ENCODE measurements around the gene ORM1.

Gene ORM1

DNA sequence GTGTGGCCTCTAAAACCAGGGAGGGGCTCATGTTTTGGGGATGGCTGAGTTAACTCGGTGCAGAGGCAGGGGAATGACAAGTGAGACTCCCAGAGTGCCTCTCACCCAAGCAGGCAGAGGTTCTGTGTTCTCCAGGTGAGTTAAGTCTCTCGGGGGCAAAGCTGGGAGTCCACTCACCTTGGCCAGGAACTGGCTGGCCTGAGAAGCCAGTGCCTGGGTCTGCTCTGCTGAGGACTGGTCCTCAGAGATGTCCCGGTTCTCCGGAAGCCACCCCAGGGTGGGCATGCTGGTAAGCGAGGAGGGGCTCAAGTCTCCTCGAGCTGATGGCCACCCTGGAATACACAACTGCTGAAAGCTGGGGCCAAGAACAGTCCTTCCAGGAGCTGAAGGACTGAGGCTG, 44.5 kb downstream of the ORM1 start:
- no peak for DNase-seq (ENCODE audit: low read depth)

GRCh38 chr9:114367772-114368569, 45.1 kb downstream of the ORM1 start:
- no peak for DNase-seq (ENCODE audit: low read depth)

GRCh38 chr9:114369216-114370130, 46.6 kb downstream of the ORM1 start:
- no peak for DNase-seq (ENCODE audit: low read depth)

GRCh38 chr9:114370251-114370967, 47.5 kb downstream of the ORM1 start:
- DNase-seq (ENCODE audit: low read depth), result no peak

GRCh38 chr9:114370968-114371320, 48.0 kb downstream of the ORM1 start:
- DNase-seq (ENCODE audit: low read depth), result no peak

GRCh38 chr9:114371343-114371944, 48.5 kb downstream of the ORM1 start:
- no peak for DNase-seq (ENCODE audit: low read depth)

DNA sequence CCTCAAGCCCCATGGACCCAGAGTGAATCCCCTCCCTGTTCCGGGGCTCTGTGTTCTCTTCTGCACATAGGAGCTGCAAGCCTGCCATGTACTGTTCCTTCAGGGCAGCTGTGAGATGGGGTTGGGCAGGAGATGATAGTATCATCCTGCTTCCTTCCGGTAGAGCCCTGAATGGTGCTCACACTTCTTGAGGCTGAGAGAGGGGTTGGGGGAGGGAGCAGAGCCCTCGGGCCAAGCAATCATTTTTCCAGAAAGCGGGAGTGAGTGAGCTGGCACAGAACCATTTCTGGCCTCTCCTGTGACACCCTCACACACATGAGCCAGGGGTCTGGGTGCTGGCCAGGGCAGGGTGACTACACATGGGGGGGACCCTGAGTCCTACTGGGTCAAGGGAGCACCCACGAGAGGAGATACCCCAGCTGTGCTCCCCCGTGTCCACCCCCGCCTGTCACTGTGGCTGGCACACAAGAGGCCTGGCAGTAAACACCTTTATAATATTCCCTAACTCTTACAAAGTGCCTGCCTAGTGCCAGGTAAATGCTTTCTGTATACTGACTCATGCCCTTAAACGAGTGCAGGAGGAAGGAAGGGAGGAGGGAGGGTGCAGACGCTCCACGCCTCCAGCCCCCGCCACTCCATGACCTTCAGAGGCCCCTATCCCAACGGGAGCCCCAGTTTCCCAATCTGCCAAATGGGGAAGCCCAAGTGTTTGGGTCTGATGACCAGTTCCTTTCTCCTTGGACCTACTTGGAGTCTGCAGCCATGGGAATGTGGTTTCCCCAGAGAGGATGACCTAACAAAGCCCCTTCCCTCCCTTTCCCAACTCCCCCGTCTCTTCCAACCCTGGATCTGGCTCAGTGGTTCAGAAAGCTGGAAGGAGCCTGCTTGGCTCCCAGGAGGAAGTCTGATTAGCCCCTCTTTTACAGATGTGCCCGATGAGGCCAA, 49.3 kb downstream of the ORM1 start:
- no peak for DNase-seq (ENCODE audit: low read depth)

GRCh38 chr9:114372921-114373448, 50.1 kb downstream of the ORM1 start:
- DNase-seq (ENCODE audit: low read depth), result peak; percentile 58

DNA sequence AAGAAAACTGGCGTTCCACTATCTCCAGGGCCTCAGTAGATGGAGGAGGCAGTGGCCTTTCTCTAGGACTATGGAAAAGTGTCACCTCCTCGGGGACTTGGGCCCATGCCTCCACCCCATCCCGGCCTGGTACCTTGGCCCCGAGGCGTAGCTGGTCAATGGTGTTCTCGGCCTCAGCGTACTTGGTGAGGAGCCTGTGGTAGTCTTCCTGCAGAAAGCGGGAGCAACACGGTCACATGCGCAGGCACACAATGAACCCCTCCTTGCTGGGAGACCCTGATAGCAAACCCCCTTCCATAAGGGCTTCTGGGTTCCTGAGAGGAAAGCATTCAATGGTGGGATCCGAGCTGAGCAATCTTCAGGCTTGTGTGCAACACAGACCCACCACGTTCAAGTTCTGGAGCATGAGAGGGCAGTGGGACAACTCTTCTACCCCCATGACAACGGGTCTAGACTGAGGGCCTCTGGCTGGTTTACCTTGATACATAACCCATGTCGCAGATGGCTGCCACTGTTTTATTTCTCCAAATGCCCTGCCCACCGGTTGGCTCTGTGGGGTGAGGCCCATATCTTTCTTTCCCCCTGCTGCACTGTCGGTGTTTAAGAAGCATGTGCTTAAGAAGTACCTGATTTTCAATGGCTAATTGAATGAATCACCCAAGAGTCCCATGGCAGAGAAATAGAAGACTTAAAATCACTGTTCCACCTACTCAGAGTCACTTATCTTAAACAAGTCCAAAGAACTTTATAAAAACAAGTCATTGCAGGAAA, 51.2 kb downstream of the ORM1 start:
- no peak for DNase-seq (ENCODE audit: low read depth)

- DNase-seq (ENCODE audit: low read depth), result no peak
These were observed 52.0 kb downstream of the ORM1 start for GRCh38 chr9:114374936-114375335.

DNA sequence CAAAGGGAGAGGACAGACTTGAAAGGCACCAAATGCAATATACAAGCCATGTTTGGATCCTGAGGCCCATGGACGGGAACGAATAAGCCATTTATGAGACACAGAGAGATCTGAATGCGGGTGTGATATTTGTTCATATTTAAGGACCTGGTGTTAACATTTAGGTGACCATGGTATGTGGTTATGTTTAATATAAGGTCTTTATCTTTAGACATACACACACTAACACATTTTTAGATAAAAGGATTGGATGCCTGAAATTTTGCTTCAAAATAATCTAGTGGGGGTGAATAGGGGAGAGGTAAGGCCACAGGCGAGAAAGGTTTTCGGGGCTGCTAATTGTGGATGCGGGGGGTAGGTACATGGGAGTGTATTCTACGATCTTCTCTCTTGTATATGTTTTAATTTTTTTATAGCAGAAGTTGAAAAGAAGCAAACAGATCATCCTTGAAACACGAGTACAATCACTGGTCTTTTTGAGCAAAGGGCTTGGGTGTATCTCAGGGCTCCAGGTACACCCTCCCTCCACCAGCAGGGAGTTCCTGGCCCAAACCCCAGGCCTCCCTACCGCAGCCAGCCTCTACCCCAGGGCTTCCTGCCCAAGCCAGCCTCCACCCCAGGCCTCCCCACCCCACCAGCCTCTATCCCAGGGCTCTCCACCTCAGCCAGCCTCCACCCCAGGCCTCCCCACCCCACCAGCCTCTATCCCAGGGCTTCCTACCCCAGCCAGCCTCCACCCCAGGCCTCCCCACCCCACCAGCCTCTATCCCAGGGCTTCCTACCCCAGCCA, 52.7 kb downstream of the ORM1 start:
- no peak for DNase-seq (ENCODE audit: low read depth)

Measured in stimulated activated CD8-positive, alpha-beta memory T cell treated with anti-CD3 and anti-CD28 coated beads, Interleukin-7, amount 100 ng/mL, for 24 hours (primary cell).